ENCODE results near the gene ZNF341. TPM values are rescaled to one million over a fixed set of nuclear protein-coding genes. Genes with fewer than 3 reads are reported as not detected.
A peak's percentile ranks its signal among the peaks of the same experiment; 100 is the strongest.

ZNF341 gene
- polyA plus RNA-seq, 6 donors from 2014 or later: 1.1 to 4.5 (median 2.4) TPM

GRCh38 chr20:33727806-33728205 lies 4.0 kb upstream of the ZNF341 start:
- Mint-ChIP-seq H3K9me3 (no peaks in the 10 kb centered on the region), H3K4me1 (peaks cover 10 to 16% (median 14%) of the 10 kb centered on the region in 3 donors), H3K36me3 (no peaks in the 10 kb centered on the region), H3K27me3 (no peaks in the 10 kb centered on the region), H3K27ac (no peak overlapping the region), H3K4me3 (no peak overlapping the region)
- no peak for ATAC-seq (ENCODE audit: low read depth in 2 of 2)
- no peak for DNase-seq

- H3K27ac Mint-ChIP-seq: peak overlapping the region in 3 of 6 donors; percentile 5 to 62 (median 26)
- ATAC-seq (ENCODE audit: low read depth in 2 of 2): no peak
Measured at GRCh38 chr20:33728463-33728862, 3.3 kb upstream of the ZNF341 start.

DNA sequence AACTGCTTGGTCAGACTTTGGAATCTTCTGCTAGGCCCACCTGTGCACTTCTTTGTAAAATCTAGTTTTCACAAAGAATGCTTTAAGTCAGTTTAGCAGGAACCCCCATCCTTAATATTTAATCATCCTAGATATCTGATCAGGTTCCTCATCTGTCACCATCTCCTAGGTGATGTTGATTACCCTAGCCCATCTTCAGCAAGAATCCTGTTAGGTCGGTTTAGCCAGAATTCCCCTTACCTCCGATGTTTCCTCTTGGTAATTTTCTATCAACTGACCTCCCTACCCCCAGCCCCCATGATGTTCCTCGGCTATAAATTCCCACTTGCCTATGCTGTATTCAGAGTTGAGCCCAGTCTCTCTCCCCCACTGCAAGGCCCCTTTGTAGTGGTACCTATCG lies 2.7 kb upstream of the ZNF341 start:
- peaks cover 22 to 28% (median 23%) of the 10 kb centered on the region in 3 donors for H3K4me1 Mint-ChIP-seq
- H3K4me3 Mint-ChIP-seq: no peak overlapping the region
- H3K9me3 Mint-ChIP-seq: peaks cover 0 to 5% (median 0%) of the 10 kb centered on the region in 7 donors
- H3K27me3 Mint-ChIP-seq: no peaks in the 10 kb centered on the region
- ATAC-seq (ENCODE audit: low read depth in 2 of 2): no peak
- peak overlapping the region in 1 of 6 donors; percentile 63 for H3K27ac Mint-ChIP-seq
- no peaks in the 10 kb centered on the region for H3K36me3 Mint-ChIP-seq
- no peak for DNase-seq

More at GRCh38 chr20:33728463-33728862, 3.3 kb upstream of the ZNF341 start:
- Mint-ChIP-seq H3K4me1 (peaks cover 15 to 21% (median 16%) of the 10 kb centered on the region in 3 donors), H3K36me3 (no peaks in the 10 kb centered on the region), H3K4me3 (peak overlapping the region in 1 of 8 donors; percentile 35), H3K9me3 (no peaks in the 10 kb centered on the region), H3K27me3 (no peaks in the 10 kb centered on the region)
- no peak for DNase-seq

DNA sequence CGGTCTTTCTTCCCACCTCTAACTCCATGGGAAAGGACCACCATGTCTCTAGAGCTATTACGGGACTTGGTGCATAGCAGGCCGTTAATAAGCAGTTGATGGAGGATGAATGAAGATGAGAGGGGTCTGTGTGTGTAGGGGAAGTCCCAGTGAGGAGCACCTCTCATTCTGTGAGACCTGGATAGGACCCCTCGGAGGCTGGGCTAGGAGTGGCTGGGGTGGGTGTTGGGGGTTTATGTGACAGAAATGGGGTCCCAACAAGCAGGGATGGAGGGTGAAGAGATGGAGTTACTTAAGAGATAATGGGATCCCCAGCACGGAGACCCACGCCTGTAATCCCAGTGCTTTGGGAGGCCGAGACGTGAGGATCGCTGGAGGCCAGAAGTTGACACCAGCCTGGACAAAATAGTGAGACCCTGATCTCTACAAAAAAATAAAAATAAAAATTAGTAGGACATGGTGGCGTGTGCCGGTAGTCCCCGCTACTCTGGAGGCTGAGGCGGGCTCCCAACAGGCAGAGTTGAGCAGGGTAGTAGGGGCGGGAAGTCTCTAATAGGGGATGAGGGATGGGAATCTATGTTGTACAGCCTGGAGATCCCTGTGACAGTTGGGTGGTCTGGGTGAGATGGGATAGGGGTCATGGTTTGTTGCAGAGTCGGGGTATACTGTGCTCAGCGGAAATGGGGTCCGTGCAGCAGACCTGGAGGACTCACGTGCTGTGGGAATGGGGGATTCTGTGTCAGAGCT lies 677 bp upstream of the ZNF341 start:
- Mint-ChIP-seq H3K4me3 (peak overlapping the region; percentile 63 to 94 (median 90)), H3K9me3 (peaks cover 0 to 8% (median 5%) of the 10 kb centered on the region in 7 donors), H3K27me3 (no peaks in the 10 kb centered on the region), H3K4me1 (peaks cover 26 to 33% (median 31%) of the 10 kb centered on the region in 3 donors), H3K27ac (peak overlapping the region; percentile 73 to 96 (median 92)), H3K36me3 (peaks cover 0 to 4% of the 10 kb centered on the region in 2 donors)
- no peak for ATAC-seq (ENCODE audit: low read depth in 2 of 2)
- no peak for DNase-seq

DNA sequence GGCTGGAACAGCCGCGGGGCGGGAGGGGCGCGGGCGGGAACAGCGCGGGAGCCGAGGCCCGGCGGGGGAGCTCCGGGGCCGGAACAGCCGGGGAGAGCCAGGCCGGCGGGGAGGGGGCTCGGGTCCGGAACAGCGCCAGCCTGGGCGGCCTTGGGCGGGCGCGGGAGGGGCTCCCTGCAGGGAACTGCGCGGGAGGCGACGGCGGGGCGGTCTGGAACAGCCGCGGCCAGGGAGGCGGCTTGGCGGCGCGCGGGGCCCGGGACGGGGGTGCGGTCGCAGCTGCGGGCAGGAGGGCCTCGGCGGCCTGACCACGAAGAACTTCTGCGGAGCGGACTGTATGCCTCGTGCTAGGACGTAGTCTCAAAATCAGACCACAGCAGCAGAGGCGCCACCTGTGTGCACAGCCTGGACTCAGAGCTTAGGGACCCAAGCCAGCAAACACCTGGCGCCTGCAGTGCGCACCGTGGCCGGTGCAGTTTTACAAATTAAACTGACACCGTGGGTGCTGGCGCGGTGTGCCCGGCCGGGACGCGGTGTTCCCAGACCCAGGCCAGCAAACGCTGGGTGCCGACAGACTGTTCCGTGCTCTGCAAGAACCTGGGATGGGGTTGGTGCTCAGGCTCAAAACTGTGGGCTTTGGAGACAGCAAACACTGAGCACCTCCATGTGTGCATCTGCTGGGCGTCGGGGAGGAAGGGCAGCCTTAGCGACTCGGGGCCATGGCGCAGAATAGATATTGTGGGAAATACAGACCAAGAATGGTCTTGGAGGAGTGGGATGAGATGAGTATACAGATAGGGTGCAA lies 572 bp downstream of the ZNF341 start:
- Mint-ChIP-seq H3K36me3 (peaks cover 5 to 15% of the 10 kb centered on the region in 2 donors), H3K4me1 (peaks cover 23 to 33% (median 31%) of the 10 kb centered on the region in 3 donors), H3K27ac (peak overlapping the region in 5 of 6 donors; percentile 39 to 94 (median 87)), H3K4me3 (peak overlapping the region; percentile 63 to 95 (median 90)), H3K27me3 (no peaks in the 10 kb centered on the region), H3K9me3 (peaks cover 5 to 18% (median 14%) of the 10 kb centered on the region in 7 donors)
- ATAC-seq (ENCODE audit: low read depth in 2 of 2) (peak; percentile 59 to 68), DNase-seq (no peak)

DNA sequence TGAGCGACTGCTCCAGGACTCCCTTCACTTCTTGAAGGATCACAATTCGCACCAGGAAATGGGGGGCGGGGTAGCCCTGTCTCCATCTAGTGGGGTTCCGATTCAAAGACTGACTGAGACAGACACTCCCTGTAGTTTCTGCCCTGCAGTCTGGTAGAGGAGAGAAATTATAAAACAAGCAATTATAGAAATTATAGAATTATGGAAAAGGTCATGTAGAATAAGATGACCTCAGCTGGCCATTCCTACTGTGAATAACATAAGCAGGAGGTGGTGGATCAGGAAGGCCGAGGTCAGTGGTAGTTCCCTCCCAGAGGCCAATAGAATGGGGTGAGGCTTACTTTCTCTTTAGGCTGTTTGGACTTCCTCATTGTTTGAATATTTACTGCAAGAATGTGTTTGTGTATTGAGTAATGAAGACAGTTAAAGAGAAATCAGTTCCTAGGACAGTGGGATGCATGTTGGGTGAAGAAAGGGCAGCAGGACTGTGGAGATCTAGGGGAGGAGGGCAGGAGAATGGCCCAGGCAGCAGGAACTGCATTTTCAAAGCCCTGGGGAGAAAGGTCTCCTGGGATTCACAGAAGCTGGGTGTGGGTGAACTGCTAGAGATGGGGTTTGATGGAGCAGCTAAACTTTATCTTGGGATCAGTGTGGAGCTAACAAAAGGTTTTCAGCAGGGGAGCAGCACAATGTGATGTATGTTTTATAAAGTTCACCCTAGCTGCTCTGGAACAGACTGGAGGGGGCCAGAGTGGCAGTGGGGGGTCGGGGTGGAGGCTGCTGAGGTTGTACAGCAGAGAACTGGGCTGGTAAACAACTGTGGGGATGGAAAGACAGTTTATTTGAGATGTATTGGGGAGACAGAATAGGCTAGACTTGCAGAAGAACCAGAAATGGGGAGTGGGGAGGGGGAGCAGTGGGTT lies 2.1 kb downstream of the ZNF341 start:
- DNase-seq: peak; percentile 37
- Mint-ChIP-seq H3K4me1 (peaks cover 28 to 38% (median 34%) of the 10 kb centered on the region in 3 donors), H3K27ac (peak overlapping the region; percentile 11 to 96 (median 86))

DNA sequence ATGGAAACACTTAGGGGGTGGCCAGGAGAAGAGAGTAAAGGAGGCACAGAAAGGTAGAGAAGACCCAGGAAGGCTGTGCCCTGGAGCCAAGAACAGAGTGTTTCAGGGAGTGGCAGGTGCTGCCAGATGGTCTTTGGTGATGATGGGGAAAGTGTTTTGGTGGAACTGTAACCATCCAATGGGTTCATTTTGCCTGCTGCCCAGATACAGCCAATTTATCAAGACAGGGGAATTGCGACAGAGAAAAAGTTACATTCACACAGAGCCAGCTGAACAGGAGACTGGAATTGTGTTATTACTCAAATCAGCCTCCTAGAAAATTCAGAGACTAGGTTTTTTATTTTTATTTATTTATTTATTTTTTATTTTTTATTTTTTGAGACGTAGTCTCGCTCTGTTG lies 5.2 kb downstream of the ZNF341 start:
- Mint-ChIP-seq H3K27ac (peak overlapping the region in 2 of 6 donors; percentile 21 to 65), H3K9me3 (peaks cover 5 to 21% (median 14%) of the 10 kb centered on the region in 7 donors), H3K4me1 (peaks cover 24 to 28% (median 26%) of the 10 kb centered on the region in 3 donors)

More for the DNA sequence above, 2.1 kb downstream of the ZNF341 start:
- Mint-ChIP-seq H3K27me3 (no peaks in the 10 kb centered on the region), H3K36me3 (peaks cover 5 to 15% of the 10 kb centered on the region in 2 donors), H3K4me3 (peak overlapping the region; percentile 63 to 95 (median 90)), H3K9me3 (peaks cover 5 to 21% (median 14%) of the 10 kb centered on the region in 7 donors)
- ATAC-seq (ENCODE audit: low read depth in 2 of 2): no peak

GRCh38 chr20:33739493-33739892 lies 7.7 kb downstream of the ZNF341 start:
- ATAC-seq (ENCODE audit: low read depth in 2 of 2) (no peak), DNase-seq (no peak)
- no peak overlapping the region for H3K4me3 Mint-ChIP-seq
- peaks cover 5 to 21% (median 13%) of the 10 kb centered on the region in 7 donors for H3K9me3 Mint-ChIP-seq
- peaks cover 5 to 15% of the 10 kb centered on the region in 2 donors for H3K36me3 Mint-ChIP-seq
- peak overlapping the region in 1 of 6 donors; percentile 17 for H3K27ac Mint-ChIP-seq
- peaks cover 13 to 15% (median 13%) of the 10 kb centered on the region in 3 donors for H3K4me1 Mint-ChIP-seq
- H3K27me3 Mint-ChIP-seq: no peaks in the 10 kb centered on the region

More for the DNA sequence above, 5.2 kb downstream of the ZNF341 start:
- DNase-seq: no peak
- Mint-ChIP-seq H3K27me3 (no peaks in the 10 kb centered on the region), H3K36me3 (peaks cover 5 to 15% of the 10 kb centered on the region in 2 donors), H3K4me3 (no peak overlapping the region)
- ATAC-seq (ENCODE audit: low read depth in 2 of 2): no peak

DNA sequence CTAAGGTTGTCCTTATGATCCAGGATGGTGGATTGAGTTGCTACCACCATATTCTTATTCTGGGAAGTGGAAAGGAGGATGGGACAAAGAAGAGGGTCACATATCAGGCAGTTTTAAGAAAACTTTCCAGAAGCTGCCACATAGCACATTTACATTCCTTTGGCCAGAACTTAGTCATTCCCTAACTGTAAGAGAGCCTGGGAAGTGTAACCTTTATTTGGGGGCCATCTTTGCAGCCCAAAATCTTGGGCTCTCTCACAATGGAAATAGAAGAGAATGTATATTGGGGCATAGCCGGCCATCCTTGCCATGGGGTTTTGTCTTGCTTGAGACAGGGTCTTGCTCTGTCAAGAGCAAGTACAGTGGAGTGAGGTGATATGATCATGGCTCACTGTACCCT lies 8.4 kb downstream of the ZNF341 start:
- ATAC-seq (ENCODE audit: low read depth in 2 of 2) (no peak), DNase-seq (no peak)
- H3K27ac Mint-ChIP-seq: no peak overlapping the region
- peaks cover 5 to 21% (median 13%) of the 10 kb centered on the region in 7 donors for H3K9me3 Mint-ChIP-seq
- peaks cover 5 to 18% of the 10 kb centered on the region in 2 donors for H3K36me3 Mint-ChIP-seq
- no peaks in the 10 kb centered on the region for H3K27me3 Mint-ChIP-seq
- H3K4me1 Mint-ChIP-seq: peaks cover 8 to 14% (median 13%) of the 10 kb centered on the region in 3 donors
- peak overlapping the region in 1 of 8 donors; percentile 5 for H3K4me3 Mint-ChIP-seq

- no peaks in the 10 kb centered on the region for H3K9me3 Mint-ChIP-seq
- DNase-seq: no peak
- no peak overlapping the region for H3K4me3 Mint-ChIP-seq
- peaks cover 4 to 27% of the 10 kb centered on the region in 2 donors for H3K36me3 Mint-ChIP-seq
- no peak for ATAC-seq (ENCODE audit: low read depth in 2 of 2)
- H3K27ac Mint-ChIP-seq: peak overlapping the region in 2 of 6 donors; percentile 49 to 61
- H3K27me3 Mint-ChIP-seq: no peaks in the 10 kb centered on the region
- H3K4me1 Mint-ChIP-seq: peaks cover 5 to 13% (median 11%) of the 10 kb centered on the region in 3 donors
Measured at GRCh38 chr20:33744181-33744580, 12.4 kb downstream of the ZNF341 start.

DNA sequence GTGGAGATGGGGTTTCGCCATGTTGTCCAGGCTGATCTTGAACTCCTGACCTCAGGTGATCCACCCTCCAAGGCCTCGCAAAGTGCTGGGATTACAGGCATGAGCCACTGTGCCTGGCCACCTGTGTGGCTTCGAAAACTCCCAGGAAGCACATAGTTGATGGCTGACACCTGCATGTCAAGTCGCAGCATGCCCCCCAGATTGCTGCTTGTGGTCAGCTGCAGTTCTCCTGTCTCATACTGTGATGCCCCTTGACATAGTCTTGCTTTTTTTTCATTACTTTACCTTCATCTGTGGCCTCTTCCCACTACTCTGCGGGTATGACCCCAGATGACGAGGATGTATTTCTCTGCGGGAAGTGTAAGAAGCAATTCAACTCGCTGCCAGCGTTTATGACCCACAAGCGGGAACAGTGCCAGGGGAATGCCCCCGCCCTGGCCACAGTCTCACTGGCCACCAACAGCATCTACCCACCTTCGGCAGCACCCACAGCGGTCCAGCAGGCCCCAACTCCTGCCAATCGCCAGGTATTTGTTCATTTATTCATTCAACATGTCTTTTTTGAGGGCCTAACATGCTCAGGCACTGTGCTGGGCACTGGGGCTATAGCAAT lies 13.1 kb downstream of the ZNF341 start:
- Mint-ChIP-seq H3K27me3 (no peaks in the 10 kb centered on the region), H3K4me1 (peaks cover 5 to 13% (median 7%) of the 10 kb centered on the region in 3 donors), H3K36me3 (peaks cover 4 to 27% of the 10 kb centered on the region in 2 donors), H3K27ac (peak overlapping the region in 1 of 6 donors; percentile 82), H3K4me3 (no peak overlapping the region), H3K9me3 (no peaks in the 10 kb centered on the region)
- ATAC-seq (ENCODE audit: low read depth in 2 of 2): no peak
- no peak for DNase-seq

DNA sequence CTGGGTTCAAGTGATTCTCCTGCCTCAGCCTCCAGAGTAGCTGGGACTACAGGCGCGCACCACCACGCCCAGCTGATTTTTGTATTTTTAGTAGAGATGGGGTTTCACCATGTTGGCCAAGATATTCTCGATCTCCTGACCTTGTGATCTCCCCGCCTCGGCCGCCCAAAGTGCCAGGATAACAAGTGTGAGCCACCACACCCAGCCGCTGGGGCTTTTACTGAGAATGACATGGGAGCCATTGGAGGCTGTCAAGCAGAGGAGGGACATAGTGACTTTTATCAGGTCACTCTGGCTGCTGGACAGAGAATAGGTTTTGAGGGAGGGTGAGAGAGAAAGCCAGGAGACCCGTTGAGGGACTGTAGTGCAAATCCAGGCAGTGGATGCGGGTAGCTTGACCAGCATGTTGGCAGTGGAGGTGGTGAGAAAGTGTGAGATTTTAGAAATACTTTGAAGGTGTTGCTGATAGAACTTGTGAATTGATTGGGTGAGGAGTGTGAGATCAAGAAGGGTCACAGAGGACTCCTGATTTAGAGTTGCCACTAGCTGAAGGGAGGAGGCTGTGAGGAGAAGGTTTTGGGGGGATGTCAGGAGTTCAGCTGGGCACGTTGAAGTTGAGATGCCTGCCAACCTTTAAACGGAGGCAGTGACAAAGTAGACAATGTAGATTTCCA lies 14.7 kb downstream of the ZNF341 start:
- no peak for DNase-seq
- no peak for ATAC-seq (ENCODE audit: low read depth in 2 of 2)
- H3K27me3 Mint-ChIP-seq: no peaks in the 10 kb centered on the region
- H3K36me3 Mint-ChIP-seq: peaks cover 4 to 27% of the 10 kb centered on the region in 2 donors
- H3K4me3 Mint-ChIP-seq: no peak overlapping the region
- H3K9me3 Mint-ChIP-seq: no peaks in the 10 kb centered on the region
- peak overlapping the region in 3 of 6 donors; percentile 49 to 95 (median 72) for H3K27ac Mint-ChIP-seq
- peaks cover 5 to 13% (median 7%) of the 10 kb centered on the region in 3 donors for H3K4me1 Mint-ChIP-seq
